Measurements from ENCODE around the gene SMAD9.

DNA sequence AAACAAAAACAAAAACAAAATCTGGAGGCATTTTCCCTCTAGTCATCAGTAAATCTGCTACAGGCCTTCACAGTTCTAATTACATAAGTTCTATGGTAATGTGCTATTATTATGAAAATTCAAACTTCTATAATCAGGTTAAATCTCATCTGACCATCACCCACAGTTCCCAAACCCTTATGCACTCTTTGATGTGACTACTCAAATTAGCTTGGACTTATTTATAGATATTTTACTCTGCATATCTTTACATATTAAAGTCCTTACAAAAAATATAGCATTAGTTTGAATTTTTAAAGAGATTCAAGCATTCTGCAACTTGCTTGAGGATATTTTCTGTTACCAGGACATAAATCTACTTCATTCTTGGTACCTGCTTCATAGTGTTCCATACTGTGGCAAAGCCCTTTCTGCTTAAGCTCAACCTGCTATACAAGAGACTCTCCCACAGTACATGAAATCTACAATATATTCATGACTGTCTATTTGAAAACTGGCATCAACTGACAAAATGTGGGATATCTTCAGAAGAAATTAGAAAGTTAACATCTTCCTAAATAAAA, 22.9 kb downstream of the SMAD9 start:
- TF ChIP-seq, protein P1, sequence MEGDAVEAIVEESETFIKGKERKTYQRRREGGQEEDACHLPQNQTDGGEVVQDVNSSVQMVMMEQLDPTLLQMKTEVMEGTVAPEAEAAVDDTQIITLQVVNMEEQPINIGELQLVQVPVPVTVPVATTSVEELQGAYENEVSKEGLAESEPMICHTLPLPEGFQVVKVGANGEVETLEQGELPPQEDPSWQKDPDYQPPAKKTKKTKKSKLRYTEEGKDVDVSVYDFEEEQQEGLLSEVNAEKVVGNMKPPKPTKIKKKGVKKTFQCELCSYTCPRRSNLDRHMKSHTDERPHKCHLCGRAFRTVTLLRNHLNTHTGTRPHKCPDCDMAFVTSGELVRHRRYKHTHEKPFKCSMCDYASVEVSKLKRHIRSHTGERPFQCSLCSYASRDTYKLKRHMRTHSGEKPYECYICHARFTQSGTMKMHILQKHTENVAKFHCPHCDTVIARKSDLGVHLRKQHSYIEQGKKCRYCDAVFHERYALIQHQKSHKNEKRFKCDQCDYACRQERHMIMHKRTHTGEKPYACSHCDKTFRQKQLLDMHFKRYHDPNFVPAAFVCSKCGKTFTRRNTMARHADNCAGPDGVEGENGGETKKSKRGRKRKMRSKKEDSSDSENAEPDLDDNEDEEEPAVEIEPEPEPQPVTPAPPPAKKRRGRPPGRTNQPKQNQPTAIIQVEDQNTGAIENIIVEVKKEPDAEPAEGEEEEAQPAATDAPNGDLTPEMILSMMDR (IDR thresholded peaks at IDR 0.05), result no peak
- no peak for TF ChIP-seq POLR2A (IDR thresholded peaks at IDR 0.05)
